NCI-H226 (cell line): ENCODE results near the gene SEPTIN6.
"Not testable (repeated sequence)": the region's sequence is repeated elsewhere in the genome, so short reads cannot be mapped to it uniquely, and the experiment has no call there.

ENCODE experiments used
- DNase-seq: peaks from one replicate; pipeline ENCODE4 v3.0.0-alpha.2; 2015

Gene SEPTIN6

DNA sequence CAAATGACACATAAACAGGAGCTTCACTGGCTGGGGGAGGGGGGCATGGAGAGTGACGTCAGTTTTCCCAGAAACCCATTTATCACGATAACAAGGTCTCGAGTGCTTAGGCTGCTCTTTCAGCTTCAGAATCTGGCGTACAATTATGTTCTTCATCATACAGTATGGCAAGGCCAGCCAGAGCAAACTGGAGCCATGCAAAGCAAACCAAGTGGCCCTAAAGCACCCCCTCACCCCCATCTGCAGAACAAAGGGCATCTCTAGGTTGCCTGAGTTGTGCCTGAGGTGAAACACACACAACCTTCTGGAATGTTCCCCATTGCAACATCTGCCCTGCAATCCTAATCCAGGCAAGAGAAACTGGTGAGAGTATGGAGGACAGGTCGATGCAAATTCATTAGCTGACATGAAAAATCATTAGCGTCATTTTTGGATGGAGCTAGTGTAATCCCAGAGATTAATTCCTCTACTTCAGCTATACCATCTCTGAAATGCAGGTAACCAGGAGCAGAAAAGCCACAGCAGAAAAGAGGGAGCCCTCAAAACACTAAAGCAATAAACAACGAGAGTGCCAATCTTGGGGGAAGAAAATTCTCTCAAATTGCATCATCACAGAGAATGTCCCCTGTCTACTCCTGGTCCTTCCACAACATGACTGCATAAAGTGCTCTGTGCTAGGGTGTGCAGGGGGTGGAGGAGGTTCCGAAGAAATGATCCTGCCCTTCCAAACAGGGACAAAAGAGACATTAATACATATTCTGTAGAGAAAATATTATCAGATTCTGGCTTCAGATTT lies 1.8 kb downstream of the SEPTIN6 start:
- DNase-seq = no peak

- DNase-seq = no peak
These were observed 4.1 kb downstream of the SEPTIN6 start for GRCh38 chrX:119688911-119689321.

GRCh38 chrX:119687661-119688413 lies 5.1 kb downstream of the SEPTIN6 start:
- DNase-seq = no peak

GRCh38 chrX:119686087-119686691 lies 6.8 kb downstream of the SEPTIN6 start:
- DNase-seq = no peak

GRCh38 chrX:119685225-119686066 lies 7.5 kb downstream of the SEPTIN6 start:
- DNase-seq = no peak

DNA sequence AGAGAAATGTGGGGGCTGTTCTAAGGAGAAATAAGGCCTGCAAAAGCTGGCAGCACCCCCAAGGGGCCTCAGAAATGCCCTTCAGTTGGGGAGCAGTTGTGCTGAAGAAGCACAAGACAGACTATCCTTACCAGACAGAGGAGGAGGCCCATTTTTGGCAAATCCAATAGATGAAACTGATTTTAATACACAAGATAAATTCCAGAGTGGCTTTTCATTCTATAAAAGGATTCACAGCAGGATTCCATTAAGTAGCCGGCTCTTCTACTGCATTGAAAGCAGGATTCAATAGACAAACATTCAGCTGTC lies 8.1 kb downstream of the SEPTIN6 start:
- no peak for DNase-seq

DNA sequence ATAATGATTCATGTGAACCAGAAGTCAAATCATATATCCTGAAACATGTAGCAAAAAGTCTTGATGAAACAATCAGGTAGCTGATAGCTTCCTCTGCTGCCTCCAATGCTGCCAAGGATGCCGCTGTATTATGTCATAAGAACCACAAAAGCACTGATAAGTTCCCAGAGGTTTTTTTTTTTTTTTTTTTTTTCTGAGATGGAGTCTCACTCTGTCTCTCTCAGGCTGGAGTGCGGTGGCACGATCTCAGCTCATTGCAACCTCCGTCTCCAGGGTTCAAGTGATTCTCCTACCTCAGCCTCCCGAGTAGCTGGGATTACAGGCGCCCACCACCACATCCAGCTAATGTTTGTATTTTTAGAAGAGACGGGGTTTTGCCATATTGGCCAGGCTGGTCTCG lies 8.7 kb downstream of the SEPTIN6 start:
- peak; percentile 17 for DNase-seq

DNA sequence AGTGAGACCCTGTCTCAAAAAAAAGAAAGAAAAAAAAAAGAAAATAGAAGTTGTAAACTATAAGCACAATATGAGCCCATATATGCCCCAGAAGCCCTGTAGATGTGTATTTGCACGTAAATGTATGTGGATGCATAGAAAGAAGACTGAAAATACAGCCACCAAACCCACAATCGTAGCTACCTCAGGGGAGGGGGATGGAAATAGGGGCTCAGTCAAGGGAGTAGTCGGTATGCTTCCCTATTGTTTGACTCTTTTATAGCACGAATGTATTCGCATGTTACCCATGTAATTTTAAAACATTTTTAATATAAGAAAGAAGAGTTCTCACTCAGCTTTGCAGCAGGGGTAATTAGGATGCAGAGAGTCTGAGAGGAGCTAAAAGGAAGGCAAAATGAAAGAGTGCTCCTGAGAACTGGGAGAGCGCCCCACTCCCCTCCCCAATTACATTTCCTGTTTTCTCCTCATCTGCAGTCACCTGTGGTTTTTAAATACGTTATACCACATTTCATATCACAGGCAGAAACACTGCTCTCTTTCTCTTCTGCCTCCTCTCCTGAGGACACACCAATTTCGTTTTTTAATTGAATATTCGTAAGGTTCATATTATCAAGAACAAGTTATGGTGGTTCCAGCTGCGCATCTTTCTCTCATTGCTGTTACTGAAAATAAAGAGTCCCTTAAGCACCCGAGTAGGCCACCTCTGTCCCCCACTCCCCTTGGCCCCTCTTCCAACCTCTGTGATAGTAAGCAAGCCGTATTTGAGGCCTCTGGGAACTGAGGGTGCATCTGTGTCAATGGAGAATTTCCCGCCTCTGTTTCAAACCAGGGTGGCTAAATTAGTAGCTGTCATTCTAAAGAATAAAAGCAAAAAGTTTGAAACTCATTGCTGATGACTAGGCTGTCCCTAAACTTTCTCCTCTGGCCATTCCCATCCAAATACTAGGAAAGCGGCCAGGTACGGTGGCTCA lies 10.7 kb downstream of the SEPTIN6 start:
- DNase-seq = no peak

DNA sequence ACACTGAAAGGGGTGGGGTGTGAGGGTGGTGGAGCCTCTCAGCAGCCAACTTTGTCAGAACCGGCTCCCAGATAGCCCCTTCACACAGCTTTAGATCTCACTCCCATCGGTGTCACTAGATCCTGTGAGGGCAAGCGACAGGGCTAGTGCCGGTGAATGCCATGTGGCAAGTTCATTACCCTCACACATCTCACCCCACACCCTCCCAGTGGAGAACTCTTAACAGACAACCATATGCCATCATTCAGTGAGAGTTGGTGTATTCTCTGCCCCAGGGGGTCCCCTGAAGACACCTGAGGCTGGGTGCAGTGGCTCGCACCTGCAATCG lies 15.3 kb downstream of the SEPTIN6 start:
- no peak for DNase-seq

- no peak for DNase-seq
These were observed 15.9 kb downstream of the SEPTIN6 start for GRCh38 chrX:119676949-119677653.

DNA sequence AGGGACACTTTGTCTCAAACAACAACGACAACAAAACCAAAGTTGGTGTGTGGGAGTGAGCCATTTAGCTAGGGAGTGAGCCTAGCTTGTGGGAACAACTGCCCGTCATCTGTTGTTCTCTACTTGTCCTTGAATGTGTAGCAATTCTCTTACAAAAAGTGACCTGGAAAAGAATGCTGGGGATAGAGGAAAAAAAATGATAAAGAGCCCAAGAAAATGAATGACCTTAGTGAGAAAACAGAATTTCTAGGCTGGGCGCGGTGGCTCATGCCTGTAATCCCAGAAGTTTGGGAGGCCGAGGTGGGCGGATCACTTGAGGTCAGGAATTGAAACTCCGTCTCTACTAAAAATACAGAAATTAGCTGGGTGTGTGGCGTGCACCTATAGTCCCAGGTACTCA lies 19.6 kb downstream of the SEPTIN6 start:
- no peak for DNase-seq

DNA sequence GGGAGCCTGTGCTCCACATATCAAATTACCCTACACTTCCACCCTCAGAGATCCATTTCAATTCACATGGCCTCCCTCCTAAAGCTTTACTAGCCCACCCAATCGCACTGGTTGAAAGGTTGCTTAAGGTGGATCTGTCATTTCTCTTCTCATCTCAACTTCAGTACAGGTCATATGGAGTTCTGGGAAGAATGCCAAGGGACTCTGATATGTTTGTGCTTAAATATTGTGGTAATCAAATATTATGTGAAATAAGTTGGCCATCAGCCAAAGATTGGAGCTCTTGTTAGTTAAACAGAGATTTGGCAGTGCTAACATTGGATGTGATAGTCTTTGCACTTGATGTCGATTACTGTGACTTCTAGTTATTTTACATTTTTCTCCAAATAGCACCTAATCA lies 20.5 kb downstream of the SEPTIN6 start:
- no peak for DNase-seq

DNA sequence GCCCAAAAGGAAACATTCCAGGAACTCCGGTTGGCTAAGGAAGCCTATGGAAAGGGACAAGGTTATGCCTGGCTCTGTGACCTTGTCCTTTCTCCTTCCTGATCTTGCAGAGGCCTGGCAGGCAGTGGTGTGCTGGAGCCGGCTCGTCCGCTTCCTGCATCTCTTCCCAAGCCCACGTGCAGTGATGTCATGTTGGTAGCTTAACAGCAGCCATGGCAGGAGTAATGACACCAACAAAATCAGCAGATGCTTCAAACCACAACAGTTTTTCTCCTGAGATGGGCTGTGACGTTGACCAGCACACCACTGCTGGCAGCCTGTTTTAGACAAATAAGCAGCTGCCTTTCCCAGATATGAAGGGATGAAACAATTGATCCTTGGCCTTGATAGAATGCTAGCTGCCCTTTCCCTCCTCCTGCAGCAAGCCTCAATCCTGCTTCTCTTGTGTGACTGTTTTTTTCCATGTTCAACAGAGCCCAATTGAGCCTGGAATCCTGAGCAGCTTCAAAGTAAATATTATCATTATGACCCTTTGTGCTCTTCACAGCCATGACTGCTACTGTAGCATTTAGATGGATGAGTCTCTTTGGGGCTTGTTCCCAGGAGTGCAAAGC lies 23.4 kb downstream of the SEPTIN6 start:
- DNase-seq = no peak

DNA sequence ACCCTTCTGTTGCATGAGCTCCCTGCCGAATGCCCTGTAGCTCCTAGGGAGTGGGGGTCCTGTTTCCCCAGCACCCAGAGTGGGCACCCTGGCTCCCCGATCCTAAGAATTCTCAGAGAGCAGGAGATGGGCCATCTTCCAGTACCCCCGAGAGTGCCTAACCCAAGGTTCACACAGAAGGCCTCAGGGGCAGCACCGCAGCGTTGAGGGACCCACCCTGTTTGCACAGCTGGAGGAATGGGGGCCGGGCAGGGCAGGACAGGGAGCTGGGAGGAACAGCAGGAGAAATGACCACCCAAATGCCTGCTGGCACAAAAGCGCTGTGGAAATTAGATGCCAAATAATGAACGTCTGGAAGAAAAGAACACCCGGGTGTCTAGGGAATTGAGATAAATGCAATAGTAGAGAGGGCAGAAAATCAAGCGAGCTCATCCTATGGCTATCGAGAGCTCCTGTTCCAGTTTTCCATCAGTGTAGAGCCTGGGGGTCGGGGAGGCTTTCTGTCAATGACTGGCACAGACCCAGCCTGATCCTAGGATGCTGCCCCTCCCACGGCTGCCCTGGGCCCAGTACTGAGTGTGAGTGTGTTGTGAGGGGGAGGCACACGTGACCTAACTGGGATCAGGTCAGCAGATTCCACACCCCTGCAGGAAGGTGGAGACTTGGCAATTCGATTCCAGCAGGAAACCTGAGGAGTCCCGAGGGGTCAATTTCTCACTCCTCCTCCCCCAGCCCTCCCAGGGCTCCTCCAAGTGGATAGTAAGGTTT lies 25.7 kb downstream of the SEPTIN6 start:
- no peak for DNase-seq

DNA sequence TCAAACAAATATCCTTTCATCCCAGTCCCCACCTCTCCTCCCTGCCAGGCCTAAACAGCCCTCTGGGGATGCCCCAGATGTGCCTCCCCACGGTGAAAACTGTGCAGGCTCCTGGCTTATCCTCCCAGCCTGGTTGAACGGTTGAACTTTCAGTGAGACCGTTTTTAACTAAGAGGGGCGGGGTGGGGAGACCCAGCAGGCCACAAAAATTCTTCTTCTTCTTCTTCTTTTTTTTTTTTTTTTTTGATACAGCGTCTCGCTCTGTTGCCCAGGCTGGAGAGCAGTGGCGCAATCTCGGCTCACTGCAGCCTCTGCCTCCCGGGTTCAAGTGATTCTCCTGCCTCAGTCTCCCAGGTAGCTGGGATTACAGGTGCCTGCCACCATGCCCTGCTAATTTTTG lies 28.1 kb downstream of the SEPTIN6 start:
- DNase-seq = not testable (repeated sequence)

- DNase-seq = no peak
These were observed 31.5 kb downstream of the SEPTIN6 start for GRCh38 chrX:119661486-119661885.

GRCh38 chrX:119659522-119659921 lies 33.4 kb downstream of the SEPTIN6 start:
- no peak for DNase-seq

DNA sequence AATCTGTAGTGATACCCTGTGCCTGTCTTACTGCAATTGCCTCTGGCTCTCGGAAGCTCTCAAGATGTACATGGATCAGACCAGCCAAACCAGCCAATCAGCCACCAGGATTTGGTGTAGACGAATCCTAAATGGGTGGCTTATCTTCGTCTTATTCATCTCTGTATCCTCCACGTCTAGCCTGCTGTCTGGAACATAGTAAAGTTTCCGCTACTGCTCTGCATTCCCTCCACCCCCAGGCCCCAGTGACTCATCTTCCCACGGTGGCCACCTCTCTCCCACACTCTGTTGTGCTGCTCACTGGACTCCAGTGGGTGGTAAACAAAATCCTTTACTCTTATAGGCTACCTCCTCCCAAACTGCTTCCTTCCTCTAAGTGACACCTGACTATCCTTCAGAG lies 37.8 kb downstream of the SEPTIN6 start:
- DNase-seq = peak; percentile 88

- DNase-seq = no peak
These were observed 38.8 kb downstream of the SEPTIN6 start for GRCh38 chrX:119654112-119654531.

GRCh38 chrX:119648421-119648775 lies 44.6 kb downstream of the SEPTIN6 start:
- DNase-seq = no peak
